GM15510 (cell line): ENCODE data around the gene COPZ1.
A peak's percentile ranks its signal among the peaks of the same experiment; 100 is the strongest.

ENCODE experiments used
- POLR2A ChIP-seq: IDR thresholded peaks from 3 replicates; pipeline ENCODE4 v1.6.1; 2011; ENCODE audit warnings: borderline replicate concordance; ENCODE audit not compliant: insufficient read length; ENCODE audit errors: extremely low read depth

COPZ1 gene

GRCh38 chr12:54324617-54325441 lies at the start of gene COPZ1:
Gene COPZ1, plus strand, starts transcription at chr12:54325131. Its CDS starts 33 bp downstream, at chr12:54325164.
- TF ChIP-seq POLR2A, result peak; percentile 66

GRCh38 chr12:54276368-54276767 lies 48.6 kb upstream of the COPZ1 start:
- TF ChIP-seq POLR2A, result no peak

- no peak for TF ChIP-seq POLR2A
These were observed 47.1 kb upstream of the COPZ1 start for GRCh38 chr12:54277823-54278276.

GRCh38 chr12:54279227-54279631 lies 45.7 kb upstream of the COPZ1 start:
- TF ChIP-seq POLR2A, result no peak

GRCh38 chr12:54279632-54280467 lies 45.1 kb upstream of the COPZ1 start, which contains the start of gene CBX5:
Gene CBX5, minus strand, starts transcription at chr12:54280122. Its CDS starts 22,472 bp downstream, at chr12:54257650.
- peak; percentile 80 for TF ChIP-seq POLR2A

GRCh38 chr12:54280468-54281260 lies 44.3 kb upstream of the COPZ1 start, which contains the start of gene HNRNPA1:
Gene HNRNPA1, plus strand, starts transcription at chr12:54280726. Its CDS starts 82 bp downstream, at chr12:54280808.
- peak; percentile 97 for TF ChIP-seq POLR2A

GRCh38 chr12:54282949-54283593 lies 41.9 kb upstream of the COPZ1 start:
- TF ChIP-seq POLR2A, result no peak

GRCh38 chr12:54285150-54286041 lies 39.5 kb upstream of the COPZ1 start:
- TF ChIP-seq POLR2A, result peak; percentile 3

GRCh38 chr12:54286042-54287030 lies 38.6 kb upstream of the COPZ1 start:
- peak; percentile 35 for TF ChIP-seq POLR2A

- peak; percentile 51 for TF ChIP-seq POLR2A
These were observed 37.4 kb upstream of the COPZ1 start for GRCh38 chr12:54287261-54288157.
